Activated CD4-positive, alpha-beta T cell treated with anti-CD3 and anti-CD28 coated beads, Interleukin-2, amount 10 ng/mL, durations not matched to agents 24 days and 14 days (primary cell): ENCODE data around the gene TMPRSS3. TPM values are rescaled to one million over a fixed set of nuclear protein-coding genes. Genes with fewer than 3 reads are reported as not detected.
"Not testable (repeated sequence)": the region's sequence is repeated elsewhere in the genome, so short reads cannot be mapped to it uniquely, and the experiment has no call there.

Experiments
- DNase-seq: peaks from one replicate; pipeline ENCODE4 v3.0.0; 2022
- H3K27ac Mint-ChIP-seq: one replicate; pipeline ENCODE4 v1.8.0; 2022; ENCODE audit warnings: mild to moderate bottlenecking, mixed read lengths
- H3K27me3 Mint-ChIP-seq: one replicate; pipeline ENCODE4 v1.8.0; 2022; ENCODE audit warnings: mixed read lengths
- H3K36me3 Mint-ChIP-seq: one replicate; pipeline ENCODE4 v1.8.0; 2022; ENCODE audit warnings: low read depth, mild to moderate bottlenecking, mixed read lengths
- H3K4me1 Mint-ChIP-seq: one replicate; pipeline ENCODE4 v1.8.0; 2021; ENCODE audit warnings: mixed read lengths
- H3K4me3 Mint-ChIP-seq: one replicate; pipeline ENCODE4 v1.8.0; 2022; ENCODE audit warnings: mild to moderate bottlenecking, moderate library complexity, mixed read lengths
- H3K9me3 Mint-ChIP-seq: one replicate; pipeline ENCODE4 v1.8.0; 2021; ENCODE audit warnings: mixed read lengths
- intact Hi-C: fragments of 100-400 bp; cut with micrococcal nuclease; formaldehyde crosslinking; loops from one replicate; pipeline ENCODE4 v1.15.1; 2023
- total RNA-seq: library from RNA; stranded (reverse); gene quantifications from 2 replicates; pipeline ENCODE4 v1.2.3, GENCODE V29; 2022

Gene TMPRSS3
- total RNA-seq, 1 donor from 2014 or later, result 58.7 TPM

DNA sequence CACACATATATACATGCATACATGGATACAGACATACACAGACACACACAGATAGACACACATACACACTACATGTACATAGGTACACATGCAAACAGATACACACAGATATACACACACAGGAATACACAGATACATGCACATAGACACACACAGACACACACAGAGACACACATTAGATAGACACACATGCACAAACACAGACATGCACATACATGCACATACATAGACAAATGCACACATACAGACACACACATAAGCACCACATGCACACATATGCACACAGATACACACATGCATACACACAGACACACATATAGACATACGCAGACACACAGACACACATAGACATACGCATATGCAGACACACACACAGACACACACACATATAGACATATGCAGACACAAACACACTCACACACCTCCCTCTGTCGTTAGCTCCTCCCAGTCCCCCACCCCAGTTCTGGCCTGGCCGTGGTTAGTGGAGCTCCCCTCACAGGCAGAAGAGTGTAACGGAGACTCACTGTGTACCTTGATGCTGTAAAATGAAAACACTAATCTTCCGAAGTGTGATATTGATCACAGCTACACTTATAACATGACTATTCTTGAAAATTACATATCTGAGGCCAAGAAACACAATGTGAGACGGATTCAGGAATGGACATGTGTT lies 15.5 kb upstream of the TMPRSS3 start:
- no peak for DNase-seq
- Mint-ChIP-seq H3K4me3 (no peak overlapping the region), H3K27ac (no peak overlapping the region), H3K36me3 (peaks cover 58% of the 10 kb centered on the region), H3K27me3 (no peaks in the 10 kb centered on the region), H3K4me1 (peaks cover 61% of the 10 kb centered on the region), H3K9me3 (no peaks in the 10 kb centered on the region)
- intact Hi-C loops, result no loop called here

GRCh38 chr21:42409366-42409765 lies 13.5 kb upstream of the TMPRSS3 start:
- H3K27ac Mint-ChIP-seq, result peak overlapping the region; percentile 76

DNA sequence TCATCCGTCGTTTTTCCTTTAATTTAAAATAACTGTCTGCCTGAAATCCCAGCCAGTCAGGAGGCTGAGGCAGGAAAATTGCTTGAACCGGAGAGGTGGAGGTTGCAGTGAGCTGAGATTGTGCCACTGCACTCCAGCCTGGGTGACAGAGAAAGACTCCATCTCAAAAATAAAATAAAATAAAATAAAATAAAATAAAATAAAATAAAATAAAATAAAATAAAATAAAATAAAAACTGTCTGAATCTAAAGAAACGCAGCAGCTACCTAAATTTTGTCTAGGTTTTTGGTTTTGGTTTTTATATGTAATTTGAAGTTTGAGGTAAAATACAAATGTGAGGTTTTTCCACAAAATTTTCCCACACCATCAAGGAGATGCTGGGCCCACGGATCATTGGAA lies 12.9 kb upstream of the TMPRSS3 start:
- H3K9me3 Mint-ChIP-seq, H3K4me3 Mint-ChIP-seq, H3K27me3 Mint-ChIP-seq, DNase-seq, H3K27ac Mint-ChIP-seq: not testable (repeated sequence)
- Mint-ChIP-seq H3K36me3 (peaks cover 54% of the 10 kb centered on the region), H3K4me1 (peaks cover 39% of the 10 kb centered on the region)
- intact Hi-C loops, result loop anchor here (5.0 kb wide), 1 partner anchor 36 kb away; no protein-coding TSS in a partner anchor

More at GRCh38 chr21:42409366-42409765, 13.5 kb upstream of the TMPRSS3 start:
- intact Hi-C loops, result loop anchor here (5.0 kb wide), 1 partner anchor 37 kb away; no protein-coding TSS in a partner anchor
- peaks cover 58% of the 10 kb centered on the region for H3K36me3 Mint-ChIP-seq
- no peaks in the 10 kb centered on the region for H3K27me3 Mint-ChIP-seq
- peak overlapping the region; percentile 47 for H3K4me3 Mint-ChIP-seq
- no peaks in the 10 kb centered on the region for H3K9me3 Mint-ChIP-seq
- DNase-seq, result no peak
- peaks cover 45% of the 10 kb centered on the region for H3K4me1 Mint-ChIP-seq

DNA sequence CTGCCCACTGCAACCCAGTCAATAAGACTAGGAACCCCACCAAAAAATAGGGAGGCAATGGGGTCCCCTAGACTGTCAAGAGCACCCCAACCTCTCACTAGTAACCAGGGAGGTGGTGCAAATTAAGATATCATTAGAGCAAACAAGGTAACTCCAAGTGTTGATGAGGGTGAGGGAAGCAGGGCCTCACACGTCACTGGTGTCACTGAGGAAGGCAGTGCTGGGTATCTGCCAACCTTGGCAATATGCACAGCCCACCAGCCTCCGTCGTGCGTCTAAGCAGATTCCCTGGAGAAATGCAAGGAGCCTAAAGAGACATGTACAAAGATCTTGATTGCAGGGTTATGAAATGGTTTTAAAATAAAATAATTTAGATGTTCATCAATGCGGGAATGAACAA lies 11.6 kb upstream of the TMPRSS3 start:
- peak overlapping the region; percentile 88 for H3K27ac Mint-ChIP-seq
- peaks cover 40% of the 10 kb centered on the region for H3K4me1 Mint-ChIP-seq
- H3K36me3 Mint-ChIP-seq, result peaks cover 47% of the 10 kb centered on the region
- no peak for DNase-seq
- no peaks in the 10 kb centered on the region for H3K27me3 Mint-ChIP-seq
- no peaks in the 10 kb centered on the region for H3K9me3 Mint-ChIP-seq
- peak overlapping the region; percentile 93 for H3K4me3 Mint-ChIP-seq
- intact Hi-C loops, result loop anchor here (2.0 to 5.0 kb wide), 2 partner anchors 13 to 35 kb away; no protein-coding TSS in a partner anchor

GRCh38 chr21:42406866-42407265 lies 11.0 kb upstream of the TMPRSS3 start:
- H3K27ac Mint-ChIP-seq, result peak overlapping the region; percentile 88
- intact Hi-C loops, result loop anchor here (1.0 to 5.0 kb wide), 4 partner anchors 8 to 35 kb away; no protein-coding TSS in a partner anchor
- H3K4me1 Mint-ChIP-seq, result peaks cover 43% of the 10 kb centered on the region
- no peaks in the 10 kb centered on the region for H3K9me3 Mint-ChIP-seq
- peak overlapping the region; percentile 93 for H3K4me3 Mint-ChIP-seq
- DNase-seq, result no peak
- H3K27me3 Mint-ChIP-seq, result no peaks in the 10 kb centered on the region
- peaks cover 44% of the 10 kb centered on the region for H3K36me3 Mint-ChIP-seq

GRCh38 chr21:42406201-42406621 lies 10.4 kb upstream of the TMPRSS3 start:
- Mint-ChIP-seq H3K4me1 (peaks cover 49% of the 10 kb centered on the region), H3K4me3 (peak overlapping the region; percentile 93), H3K9me3 (peaks cover 6% of the 10 kb centered on the region), H3K36me3 (peaks cover 50% of the 10 kb centered on the region), H3K27ac (peak overlapping the region; percentile 88), H3K27me3 (no peaks in the 10 kb centered on the region)
- intact Hi-C loops, result loop anchor here (1.0 to 5.0 kb wide), 4 partner anchors 9 to 34 kb away; no protein-coding TSS in a partner anchor
- peak; percentile 91 for DNase-seq

DNA sequence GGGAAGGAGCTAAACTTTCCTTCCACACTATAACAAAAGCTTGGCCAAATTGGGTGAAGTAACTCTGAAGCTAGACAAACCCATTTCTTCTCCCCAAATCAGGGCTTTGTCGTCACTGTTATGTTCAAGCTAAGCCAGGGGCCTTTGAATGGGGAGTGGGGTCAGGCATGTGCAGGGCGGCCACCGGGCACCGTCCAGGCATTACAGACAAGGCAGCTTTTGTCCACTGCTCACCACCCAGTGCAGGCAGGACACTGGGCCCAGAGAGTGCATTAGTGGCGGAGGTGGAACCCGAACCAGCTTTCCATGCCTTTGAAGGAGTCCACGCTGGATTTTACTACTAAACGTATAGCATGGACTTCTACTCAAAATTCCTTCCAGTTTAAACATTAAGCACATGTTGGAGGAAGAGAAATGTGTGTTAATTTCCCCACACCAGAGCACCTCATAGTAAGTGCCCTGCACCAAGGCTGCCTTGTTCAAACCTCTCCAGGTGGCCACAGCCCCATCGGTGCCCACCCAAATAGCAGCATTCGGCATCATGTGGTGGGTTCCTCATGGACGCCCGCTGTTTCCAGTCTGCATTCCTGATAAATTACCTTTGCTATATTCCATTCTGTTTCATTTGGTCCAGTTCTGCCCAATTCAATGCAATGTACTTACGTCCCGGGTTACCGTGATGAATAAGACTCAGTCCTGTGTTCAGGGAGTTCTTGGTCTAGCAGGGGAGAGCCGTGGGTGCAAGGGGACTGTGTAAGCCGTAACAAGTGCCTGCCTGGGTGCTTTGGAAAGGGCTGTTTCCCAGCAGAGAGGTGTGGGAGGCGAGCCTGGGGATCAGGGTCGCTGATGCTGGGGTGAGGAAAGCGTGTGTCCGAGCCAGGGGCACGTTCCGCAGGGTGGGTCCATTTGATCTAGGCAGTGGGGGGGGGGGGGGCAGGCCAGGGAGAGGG lies 9.5 kb upstream of the TMPRSS3 start:
- H3K27ac Mint-ChIP-seq, result peak overlapping the region; percentile 88
- no peaks in the 10 kb centered on the region for H3K27me3 Mint-ChIP-seq
- intact Hi-C loops, result loop anchor here (1.0 to 5.0 kb wide), 6 partner anchors 10 to 169 kb away; no protein-coding TSS in a partner anchor
- peaks cover 52% of the 10 kb centered on the region for H3K4me1 Mint-ChIP-seq
- H3K4me3 Mint-ChIP-seq, result peak overlapping the region; percentile 93
- peaks cover 50% of the 10 kb centered on the region for H3K36me3 Mint-ChIP-seq
- no peak for DNase-seq
- H3K9me3 Mint-ChIP-seq, result peaks cover 6% of the 10 kb centered on the region

GRCh38 chr21:42404539-42404938 lies 8.7 kb upstream of the TMPRSS3 start:
- intact Hi-C loops, result loop anchor here (2.0 kb wide), 1 partner anchor 14 kb away; no protein-coding TSS in a partner anchor
- Mint-ChIP-seq H3K27me3 (no peaks in the 10 kb centered on the region), H3K27ac (peak overlapping the region; percentile 88), H3K9me3 (peaks cover 6% of the 10 kb centered on the region), H3K36me3 (peaks cover 50% of the 10 kb centered on the region), H3K4me3 (peak overlapping the region; percentile 93), H3K4me1 (peaks cover 49% of the 10 kb centered on the region)
- peak; percentile 79 for DNase-seq

GRCh38 chr21:42403611-42404231 lies 7.9 kb upstream of the TMPRSS3 start, which contains the start of gene UBASH3A:
UBASH3A (plus strand) TSS chr21:42403902; CDS start chr21:42403946, 44 bp downstream.
- intact Hi-C loops, result loop anchor here (2.0 kb wide), 1 partner anchor 13 kb away; no protein-coding TSS in a partner anchor
- Mint-ChIP-seq H3K9me3 (peaks cover 6% of the 10 kb centered on the region), H3K27ac (peak within 1 kb of the TSS; percentile 88)

GRCh38 chr21:42401820-42402251 lies 6.0 kb upstream of the TMPRSS3 start:
- DNase-seq, result no peak
- intact Hi-C loops, result loop anchor here (1.0 to 2.0 kb wide), 5 partner anchors 9 to 399 kb away; no protein-coding TSS in a partner anchor
- peaks cover 51% of the 10 kb centered on the region for H3K4me1 Mint-ChIP-seq
- H3K36me3 Mint-ChIP-seq, result peaks cover 48% of the 10 kb centered on the region
- H3K9me3 Mint-ChIP-seq, result peaks cover 6% of the 10 kb centered on the region
- H3K27ac Mint-ChIP-seq, result peak overlapping the region; percentile 89
- H3K27me3 Mint-ChIP-seq, result no peaks in the 10 kb centered on the region
- peak overlapping the region; percentile 66 for H3K4me3 Mint-ChIP-seq

More at GRCh38 chr21:42403611-42404231, 7.9 kb upstream of the TMPRSS3 start, which contains the start of gene UBASH3A:
- DNase-seq, result peak; percentile 90
- H3K4me1 Mint-ChIP-seq, result peaks cover 50% of the 10 kb centered on the region
- H3K4me3 Mint-ChIP-seq, result peak within 1 kb of the TSS; percentile 93
- H3K27me3 Mint-ChIP-seq, result no peaks in the 10 kb centered on the region
- H3K36me3 Mint-ChIP-seq, result peaks cover 52% of the 10 kb centered on the region

- no peak for DNase-seq
Observed at GRCh38 chr21:42401154-42401553, 5.3 kb upstream of the TMPRSS3 start.

DNA sequence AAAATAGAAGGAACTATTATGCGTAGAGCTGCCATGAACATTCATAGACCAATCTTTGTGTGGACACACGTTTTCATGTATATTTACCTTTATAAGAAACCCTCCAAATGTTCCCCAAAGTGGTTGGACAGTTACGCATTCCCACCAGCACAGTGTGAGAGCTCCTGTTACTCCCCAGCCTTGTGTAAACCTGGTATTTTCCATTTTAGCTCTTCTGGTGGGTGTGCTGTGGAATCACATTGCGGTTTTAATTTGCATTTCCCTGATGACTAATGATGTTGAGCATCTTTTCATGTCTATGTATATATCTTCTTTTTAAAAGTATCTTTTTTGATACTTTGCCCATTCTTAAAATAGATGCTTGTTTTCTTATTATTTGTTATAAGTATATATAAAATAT lies 4.7 kb upstream of the TMPRSS3 start:
- intact Hi-C loops, result loop anchor here (1.0 to 2.0 kb wide), 5 partner anchors 14 to 398 kb away; no protein-coding TSS in a partner anchor
- Mint-ChIP-seq H3K27me3 (no peaks in the 10 kb centered on the region), H3K4me1 (peaks cover 48% of the 10 kb centered on the region), H3K9me3 (peaks cover 6% of the 10 kb centered on the region), H3K4me3 (peak overlapping the region; percentile 63), H3K27ac (peak overlapping the region; percentile 74), H3K36me3 (peaks cover 39% of the 10 kb centered on the region)
- peak; percentile 76 for DNase-seq

More at GRCh38 chr21:42401154-42401553, 5.3 kb upstream of the TMPRSS3 start:
- Mint-ChIP-seq H3K4me1 (peaks cover 46% of the 10 kb centered on the region), H3K27ac (peak overlapping the region; percentile 89), H3K36me3 (peaks cover 42% of the 10 kb centered on the region), H3K9me3 (peaks cover 6% of the 10 kb centered on the region), H3K27me3 (no peaks in the 10 kb centered on the region), H3K4me3 (peak overlapping the region; percentile 66)
- intact Hi-C loops, result loop anchor here (1.0 to 2.0 kb wide), 5 partner anchors 8 to 398 kb away; no protein-coding TSS in a partner anchor
